Upper lobe of left lung (tissue), 4 donors: ENCODE measurements around the gene CYTH2.

ENCODE experiments used
- CTCF ChIP-seq, 6 experiments: fragments of 450-650 bp in 4 of 6; fragments of 200-600 bp in 2 of 6; sonication (generic) in 2 of 6; IDR thresholded peaks; one replicate each; pipeline ENCODE4 v1.5.1; 2016 to 2019; ENCODE audit warnings: antibody characterized with exemption in 6 of 6
- EP300 ChIP-seq, 4 donors: sonication (generic); formaldehyde crosslinking; IDR thresholded peaks; one replicate each; pipeline ENCODE4 v1.5.1; 2017; ENCODE audit warnings: antibody characterized with exemption in 4 of 4, control low read depth in 2 of 4
- POLR2A ChIP-seq, 4 donors: fragments of 450-650 bp; IDR thresholded peaks; one replicate each; pipeline ENCODE4 v1.5.1; 2016 to 2017; ENCODE audit warnings: antibody characterized with exemption in 4 of 4, mild to moderate bottlenecking in 2 of 4

DNA sequence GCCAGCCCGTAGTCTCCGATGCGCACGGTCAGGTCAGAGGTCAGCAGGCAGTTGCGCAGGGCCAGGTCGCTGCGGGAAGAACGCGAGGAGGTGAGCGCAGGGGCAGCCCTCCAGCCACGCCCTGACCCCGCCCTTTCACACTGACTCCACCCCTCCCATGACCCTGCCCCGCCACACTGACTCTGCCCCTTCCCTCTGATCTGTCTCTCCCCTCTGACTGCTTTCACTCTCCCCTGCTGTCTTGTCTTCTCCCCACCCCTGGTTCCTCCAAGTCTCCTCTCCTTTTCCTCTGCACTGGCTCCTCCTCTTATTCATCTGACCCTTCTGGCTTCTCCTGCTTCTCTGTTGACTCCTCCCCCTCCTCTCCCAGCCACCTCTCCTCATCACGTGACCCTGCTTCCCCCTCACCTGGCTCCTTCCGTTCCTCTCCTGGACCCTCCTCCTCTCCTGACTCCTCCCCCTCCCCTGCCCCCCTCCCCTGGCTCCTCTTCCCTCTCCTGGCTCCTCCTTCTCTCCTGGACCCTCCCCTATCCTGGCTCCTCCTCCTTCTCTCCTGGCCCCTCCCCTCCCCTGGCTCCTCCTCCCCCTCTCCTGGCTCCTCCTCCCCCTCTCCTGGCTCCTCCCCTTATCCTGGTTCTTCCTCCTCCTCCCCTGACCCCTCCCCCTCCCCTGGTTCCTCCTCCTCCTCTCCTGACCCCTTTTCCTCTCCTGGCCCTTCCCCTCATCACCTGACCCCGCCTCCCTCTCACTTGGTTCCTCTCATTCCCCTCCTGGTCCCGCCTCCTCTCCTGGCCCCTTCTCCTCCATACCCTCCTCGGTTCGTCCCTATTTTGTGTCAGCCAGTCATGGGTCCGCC lies 32.6 kb downstream of the CYTH2 start:
- TF ChIP-seq CTCF (IDR thresholded peaks at IDR 0.05): no peak
- peak in 1 of 4 donors; percentile 36 for TF ChIP-seq POLR2A (IDR thresholded peaks at IDR 0.05)
- no peak for TF ChIP-seq EP300 (IDR thresholded peaks at IDR 0.05)
